CD14-positive monocyte (primary cell): ENCODE measurements around the gene C16orf74. TPM values are rescaled to one million over a fixed set of nuclear protein-coding genes. Genes with fewer than 3 reads are reported as not detected.

ENCODE experiments used
- DNase-seq, 3 donors: peaks; one replicate each; pipeline ENCODE4 v3.0.0-alpha.2; 2011 to 2022
- H2AFZ ChIP-seq: 2 replicates; pipeline ENCODE4 v1.6.0; 2012; ENCODE audit warnings: mild to moderate bottlenecking, low read depth, low read length, inconsistent platforms; ENCODE audit not compliant: insufficient read depth, poor library complexity, severe bottlenecking
- H3K27ac ChIP-seq, 2 donors: 1 replicate in 1 of 2; 2 replicates in 1 of 2; pipeline ENCODE4 v1.5.1; 2012 to 2013; ENCODE audit warnings: low read length in 2 of 2, control low read depth in 1 of 2, inconsistent platforms in 1 of 2, low read depth in 1 of 2, mild to moderate bottlenecking in 1 of 2
- H3K27me3 ChIP-seq, 2 donors: one replicate each; pipeline versions ENCODE4 v1.6.0 to v1.6.1; 2011 to 2013; ENCODE audit warnings: low read length in 2 of 2; ENCODE audit not compliant: control insufficient read depth in 2 of 2, insufficient read depth in 2 of 2
- H3K36me3 ChIP-seq, 2 donors: replicated peaks in 1 of 2; 1 replicate in 1 of 2; 2 replicates in 1 of 2; pipeline versions ENCODE4 v1.5.1 to v1.6.1; 2012 to 2013; ENCODE audit warnings: low read length in 2 of 2, control low read depth in 1 of 2, inconsistent platforms in 1 of 2, mild to moderate bottlenecking in 1 of 2; ENCODE audit not compliant: insufficient read depth in 2 of 2, control insufficient read depth in 1 of 2
- H3K4me1 ChIP-seq, 2 donors: 1 replicate in 1 of 2; 2 replicates in 1 of 2; pipeline versions ENCODE4 v1.5.1 to v1.6.1; 2012 to 2013; ENCODE audit warnings: low read length in 2 of 2, control low read depth in 1 of 2, inconsistent platforms in 1 of 2, mild to moderate bottlenecking in 1 of 2, moderate library complexity in 1 of 2; ENCODE audit not compliant: insufficient read depth in 2 of 2, control insufficient read depth in 1 of 2
- H3K4me2 ChIP-seq: replicated peaks from 2 replicates; pipeline ENCODE3; 2012; ENCODE audit warnings: low read length, moderate library complexity, mild to moderate bottlenecking; ENCODE audit not compliant: poor library complexity, severe bottlenecking; ENCODE audit errors: extremely low read depth
- H3K4me3 ChIP-seq, 3 experiments: fragments of 200-600 bp in 1 of 3; sonication (generic) in 1 of 3; replicated peaks in 1 of 3; 1 replicate in 2 of 3; 2 replicates in 1 of 3; pipeline ENCODE4 v1.5.1; 2011 to 2013; ENCODE audit warnings: low read length in 3 of 3, mild to moderate bottlenecking in 3 of 3, control low read depth in 2 of 3, low read depth in 2 of 3, inconsistent platforms in 1 of 3, moderate library complexity in 1 of 3
- H3K79me2 ChIP-seq: 2 replicates; pipeline ENCODE4 v1.6.0; 2012; ENCODE audit warnings: mild to moderate bottlenecking, control low read depth, inconsistent platforms, low read length, moderate library complexity; ENCODE audit not compliant: insufficient read depth
- H3K9ac ChIP-seq: 2 replicates; pipeline ENCODE4 v1.6.0; 2017; ENCODE audit warnings: low read length, mild to moderate bottlenecking; ENCODE audit not compliant: insufficient read depth, poor library complexity, severe bottlenecking
- H3K9me3 ChIP-seq, 2 donors: replicated peaks in 1 of 2; 1 replicate in 1 of 2; 2 replicates in 1 of 2; pipeline versions ENCODE4 v1.5.1 to v1.6.1; 2012 to 2013; ENCODE audit warnings: low read length in 2 of 2, control low read depth in 1 of 2; ENCODE audit not compliant: control insufficient read depth in 1 of 2, insufficient read depth in 1 of 2
- H4K20me1 ChIP-seq: 2 replicates; pipeline ENCODE4 v1.6.0; 2012; ENCODE audit warnings: mild to moderate bottlenecking, low read length, control low read depth, moderate library complexity; ENCODE audit not compliant: insufficient read depth
- H3K27ac Mint-ChIP-seq, 7 donors: one replicate each; pipeline ENCODE4 v1.8.0; 2020; ENCODE audit warnings: mild to moderate bottlenecking in 7 of 7, mixed read lengths in 7 of 7, moderate library complexity in 6 of 7, inconsistent platforms in 2 of 7
- H3K27me3 Mint-ChIP-seq, 3 donors: one replicate each; pipeline ENCODE4 v1.8.0; 2021 to 2022; ENCODE audit warnings: low read depth in 3 of 3, mild to moderate bottlenecking in 3 of 3, mixed read lengths in 3 of 3, moderate library complexity in 3 of 3, inconsistent platforms in 1 of 3
- H3K36me3 Mint-ChIP-seq, 2 donors: one replicate each; pipeline ENCODE4 v1.8.0; 2020; ENCODE audit warnings: mixed read lengths in 2 of 2, inconsistent platforms in 1 of 2, mild to moderate bottlenecking in 1 of 2
- H3K4me1 Mint-ChIP-seq: one replicate; pipeline ENCODE4 v1.8.0; 2020; ENCODE audit warnings: mild to moderate bottlenecking, mixed read lengths
- H3K4me3 Mint-ChIP-seq, 2 donors: one replicate each; pipeline ENCODE4 v1.8.0; 2020; ENCODE audit warnings: mild to moderate bottlenecking in 2 of 2, mixed read lengths in 2 of 2, moderate library complexity in 1 of 2
- H3K9me3 Mint-ChIP-seq, 7 donors: one replicate each; pipeline ENCODE4 v1.8.0; 2020 to 2022; ENCODE audit warnings: mixed read lengths in 7 of 7, mild to moderate bottlenecking in 6 of 7, moderate library complexity in 6 of 7, inconsistent platforms in 2 of 7
- CTCF ChIP-seq: fragments of 200-600 bp; IDR thresholded peaks from one replicate; pipeline ENCODE4 v1.8.0; 2022; ENCODE audit warnings: antibody characterized with exemption, mild to moderate bottlenecking
- WGBS: methylation state at CpG from one replicate; pipeline ENCODE4 v1.1.5; 2013; ENCODE audit warnings: missing lambda C conversion rate; ENCODE audit not compliant: insufficient coverage; 5-methylcytosine and 5-hydroxymethylcytosine counted together
- intact Hi-C, 2 donors: fragments of 100-400 bp; cut with micrococcal nuclease; formaldehyde crosslinking; loops; one replicate each; pipeline versions ENCODE4 v1.15.0 to v1.15.1; 2023
- polyA plus RNA-seq, 3 donors: library from polyadenylated mRNA; depleted of rRNA in 1 of 3; unstranded in 2 of 3; stranded (reverse) in 1 of 3; fragments of 300-500 nt in 2 of 3; fragments of >200 nt in 1 of 3; fragmentation: Illumina TruSeq in 2 of 3; gene quantifications; 1 replicate in 2 of 3; 2 replicates in 1 of 3; pipeline ENCODE4 v1.2.3, GENCODE V29; 2012 to 2021

The C16orf74 gene
- polyA plus RNA-seq, 3 donors, result 11.3 to 26.6 (median 24.1) TPM

- Mint-ChIP-seq H3K4me3 (peak overlapping the region; percentile 75 to 90), H3K36me3 (no peaks in the 10 kb centered on the region), H3K4me1 (peaks cover 82% of the 10 kb centered on the region), H3K27me3 (peaks cover 0 to 4% (median 0%) of the 10 kb centered on the region in 3 donors), H3K9me3 (peaks cover 0 to 2% (median 0%) of the 10 kb centered on the region in 7 donors), H3K27ac (peak overlapping the region; percentile 89 to 97 (median 96))
- H3K79me2 ChIP-seq, result peaks cover 51% of the 10 kb centered on the region
- H3K9ac ChIP-seq, result peak overlapping the region; percentile 44
- H3K4me1 ChIP-seq, result peaks cover 85 to 86% of the 10 kb centered on the region in 2 donors
- peak overlapping the region; percentile 70 for H2AFZ ChIP-seq
- peak overlapping the region; percentile 79 to 83 for H3K27ac ChIP-seq
- intact Hi-C loops, result loop anchor here in 1 of 2 donors (10.0 kb wide), 1 partner anchor 181 kb away; no protein-coding TSS in a partner anchor
- peak overlapping the region; percentile 22 to 72 (median 38) for H3K4me3 ChIP-seq
- DNase-seq, result peak; percentile 58 to 68 (median 66)
- no peaks in the 10 kb centered on the region for H4K20me1 ChIP-seq
- no peak for TF ChIP-seq CTCF
- no peaks in the 10 kb centered on the region for H3K9me3 ChIP-seq
- peak overlapping the region; percentile 82 for H3K4me2 ChIP-seq
- WGBS, result 19% methylated on average over 8 of the region's 11 CpGs
- H3K36me3 ChIP-seq, result no peaks in the 10 kb centered on the region
- H3K27me3 ChIP-seq, result no peaks in the 10 kb centered on the region
Observed at GRCh38 chr16:85733839-85734170, 17.1 kb downstream of the C16orf74 start.

- no peak for TF ChIP-seq CTCF
- H3K9me3 Mint-ChIP-seq, result peaks cover 0 to 2% (median 0%) of the 10 kb centered on the region in 7 donors
- intact Hi-C loops, result loop anchor here in 1 of 2 donors (10.0 kb wide), 1 partner anchor 182 kb away; no protein-coding TSS in a partner anchor
- H3K4me3 ChIP-seq, result peak overlapping the region; percentile 22 to 72 (median 38)
- H3K79me2 ChIP-seq, result peaks cover 56% of the 10 kb centered on the region
- H3K36me3 Mint-ChIP-seq, result no peaks in the 10 kb centered on the region
- H3K4me1 Mint-ChIP-seq, result peaks cover 86% of the 10 kb centered on the region
- no peaks in the 10 kb centered on the region for H3K36me3 ChIP-seq
- no peaks in the 10 kb centered on the region for H3K27me3 ChIP-seq
- no peaks in the 10 kb centered on the region for H3K9me3 ChIP-seq
- H3K27ac Mint-ChIP-seq, result peak overlapping the region; percentile 89 to 97 (median 96)
- peak overlapping the region; percentile 79 to 83 for H3K27ac ChIP-seq
- 30% methylated on average over 7 of the region's 13 CpGs for WGBS
- peak; percentile 80 to 88 (median 87) for DNase-seq
- H3K4me3 Mint-ChIP-seq, result peak overlapping the region; percentile 75 to 90
- H3K4me1 ChIP-seq, result peaks cover 87 to 91% of the 10 kb centered on the region in 2 donors
- peaks cover 0 to 4% (median 0%) of the 10 kb centered on the region in 3 donors for H3K27me3 Mint-ChIP-seq
- H4K20me1 ChIP-seq, result no peaks in the 10 kb centered on the region
- H3K4me2 ChIP-seq, result peak overlapping the region; percentile 82
- H2AFZ ChIP-seq, result peak overlapping the region; percentile 70
- H3K9ac ChIP-seq, result peak overlapping the region; percentile 44
Observed at GRCh38 chr16:85733155-85733838, 17.6 kb downstream of the C16orf74 start.
